PC-9 (cell line): ENCODE data around the gene C12orf54. TPM values are rescaled to one million over a fixed set of nuclear protein-coding genes. Genes with fewer than 3 reads are reported as not detected.
"Not testable (repeated sequence)": the region's sequence is repeated elsewhere in the genome, so short reads cannot be mapped to it uniquely, and the experiment has no call there.

Source experiments
- BruUV-seq: library from RNA; stranded (reverse); fragments of 400-500 nt; replicated peaks from 2 replicates; lab custom pipeline; 2021; lab: Mats Ljungman, UMichigan
- CTCF ChIA-PET: fragments of 300-600 bp; sonication (Branson Sonifier 250); formaldehyde crosslinking; loops from one replicate; lab custom pipeline; 2022; ENCODE audit warnings: antibody characterized with exemption; lab: Charles Lee
- POLR2A ChIA-PET: fragments of 300-600 bp; sonication (Branson Sonifier 250); formaldehyde crosslinking; loops from one replicate; lab custom pipeline; 2022; ENCODE audit warnings: antibody characterized with exemption; ENCODE audit not compliant: unreplicated experiment; lab: Charles Lee
- DNase-seq, 2 experiments: peaks; one replicate each; pipeline versions ENCODE4 v3.0.0 to v3.0.0-alpha.2; 2015 to 2022; ENCODE audit warnings: mixed read lengths in 1 of 2
- H2AFZ ChIP-seq: fragments of 200-600 bp; sonication (generic); 2 replicates; pipeline ENCODE4 v1.8.1; 2017; ENCODE audit warnings: antibody characterized with exemption
- H3F3A ChIP-seq: fragments of 200-600 bp; sonication (generic); 2 replicates; pipeline ENCODE4 v1.8.1; 2017; ENCODE audit warnings: antibody characterized with exemption, mild to moderate bottlenecking, low read depth; ENCODE audit not compliant: insufficient read depth
- H3K27ac ChIP-seq: fragments of 200-600 bp; sonication (generic); 2 replicates; pipeline ENCODE4 v1.6.1; 2016; ENCODE audit warnings: mixed run types
- H3K27me3 ChIP-seq: fragments of 200-600 bp; sonication (generic); 2 replicates; pipeline ENCODE4 v1.6.1; 2016; ENCODE audit warnings: low read depth, mixed run types; ENCODE audit not compliant: insufficient read depth
- H3K36me3 ChIP-seq: fragments of 200-600 bp; sonication (generic); 2 replicates; pipeline ENCODE4 v1.6.1; 2016; ENCODE audit warnings: low read depth, mixed run types
- H3K4me1 ChIP-seq: fragments of 200-600 bp; sonication (generic); replicated peaks from 2 replicates; pipeline ENCODE4 v1.6.1; 2016; ENCODE audit warnings: mixed run types; ENCODE audit not compliant: insufficient read depth
- H3K4me2 ChIP-seq: fragments of 200-600 bp; sonication (generic); 2 replicates; pipeline ENCODE4 v1.6.1; 2017; ENCODE audit warnings: mixed run types
- H3K4me3 ChIP-seq: fragments of 200-600 bp; sonication (generic); 2 replicates; pipeline ENCODE4 v1.6.1; 2016; ENCODE audit warnings: mixed run types
- H3K79me2 ChIP-seq: fragments of 200-600 bp; sonication (generic); 2 replicates; pipeline ENCODE4 v1.6.1; 2017; ENCODE audit warnings: low read depth, mixed run types
- H3K9me2 ChIP-seq: fragments of 200-600 bp; sonication (generic); 2 replicates; pipeline ENCODE4 v1.8.1; 2017; ENCODE audit warnings: mild to moderate bottlenecking; ENCODE audit not compliant: insufficient read depth
- H3K9me3 ChIP-seq: fragments of 200-600 bp; sonication (generic); 2 replicates; pipeline ENCODE4 v1.8.1; 2016; ENCODE audit warnings: low read depth; ENCODE audit not compliant: insufficient read depth
- H4K20me1 ChIP-seq: fragments of 200-600 bp; sonication (generic); 2 replicates; pipeline ENCODE4 v1.8.1; 2017; ENCODE audit not compliant: insufficient read depth
- EZH2 ChIP-seq: fragments of 200-600 bp; sonication (generic); IDR thresholded peaks from 2 replicates; pipeline ENCODE4 v1.8.0; 2017; ENCODE audit warnings: antibody characterized with exemption, low read depth
- intact Hi-C: fragments of 100-400 bp; cut with micrococcal nuclease; formaldehyde crosslinking; loops from one replicate; pipeline ENCODE4 v1.10.0; 2022; ENCODE audit not compliant: unreplicated experiment
- total RNA-seq: library from RNA; stranded (reverse); gene quantifications from 2 replicates; pipeline ENCODE4 v1.2.3, GENCODE V29; 2021
- TF ChIP-seq, protein P1 (sequence below): fragments of 200-600 bp; sonication (generic); conservative IDR thresholded peaks from 2 replicates; pipeline ENCODE4 v1.6.1; 2017; ENCODE audit warnings: mixed run types, antibody characterized with exemption, mild to moderate bottlenecking, moderate library complexity

C12orf54 gene
- total RNA-seq, 1 experiment from 2014 or later: not detected

DNA sequence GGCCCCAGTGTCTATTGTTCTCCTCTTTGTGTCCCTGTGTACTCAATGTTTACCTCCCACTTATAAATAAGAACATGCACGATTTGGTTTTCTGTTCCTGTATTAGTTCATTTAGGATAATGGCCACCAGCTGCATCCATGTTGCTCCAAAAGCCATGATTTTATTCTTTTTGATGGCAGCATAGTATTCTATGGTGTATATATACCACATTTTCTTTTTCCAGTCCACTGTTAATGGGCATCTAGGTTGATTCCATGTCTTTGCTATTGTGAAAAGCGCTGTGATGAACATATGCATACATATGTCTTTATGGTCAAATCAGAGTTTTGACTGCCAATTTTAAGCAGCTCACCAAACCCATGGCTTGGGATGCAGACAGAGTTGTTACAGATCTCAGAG lies 27.2 kb upstream of the C12orf54 start:
- Histone ChIP-seq H2AFZ (no peak overlapping the region), H3K4me3 (no peak overlapping the region), H3K79me2 (no peaks in the 10 kb centered on the region), H3K4me1 (no peaks in the 10 kb centered on the region), H3K27me3 (peaks cover 29% of the 10 kb centered on the region), H3K36me3 (no peaks in the 10 kb centered on the region), H3K4me2 (no peak overlapping the region), H3F3A (no peaks in the 10 kb centered on the region), H3K9me2 (no peaks in the 10 kb centered on the region), H4K20me1 (no peaks in the 10 kb centered on the region), H3K9me3 (no peaks in the 10 kb centered on the region), H3K27ac (no peak overlapping the region)
- ChIA-PET POLR2A (no interaction called here), CTCF (interaction anchor here (0.6 kb wide), 1 partner anchor 10 kb away, joined by 3 read pairs; no protein-coding TSS in a partner anchor)
- intact Hi-C loops: no loop called here
- no TSS peak for BruUV-seq
- TF ChIP-seq, protein P1, sequence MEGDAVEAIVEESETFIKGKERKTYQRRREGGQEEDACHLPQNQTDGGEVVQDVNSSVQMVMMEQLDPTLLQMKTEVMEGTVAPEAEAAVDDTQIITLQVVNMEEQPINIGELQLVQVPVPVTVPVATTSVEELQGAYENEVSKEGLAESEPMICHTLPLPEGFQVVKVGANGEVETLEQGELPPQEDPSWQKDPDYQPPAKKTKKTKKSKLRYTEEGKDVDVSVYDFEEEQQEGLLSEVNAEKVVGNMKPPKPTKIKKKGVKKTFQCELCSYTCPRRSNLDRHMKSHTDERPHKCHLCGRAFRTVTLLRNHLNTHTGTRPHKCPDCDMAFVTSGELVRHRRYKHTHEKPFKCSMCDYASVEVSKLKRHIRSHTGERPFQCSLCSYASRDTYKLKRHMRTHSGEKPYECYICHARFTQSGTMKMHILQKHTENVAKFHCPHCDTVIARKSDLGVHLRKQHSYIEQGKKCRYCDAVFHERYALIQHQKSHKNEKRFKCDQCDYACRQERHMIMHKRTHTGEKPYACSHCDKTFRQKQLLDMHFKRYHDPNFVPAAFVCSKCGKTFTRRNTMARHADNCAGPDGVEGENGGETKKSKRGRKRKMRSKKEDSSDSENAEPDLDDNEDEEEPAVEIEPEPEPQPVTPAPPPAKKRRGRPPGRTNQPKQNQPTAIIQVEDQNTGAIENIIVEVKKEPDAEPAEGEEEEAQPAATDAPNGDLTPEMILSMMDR: no peak
- no peak for TF ChIP-seq EZH2
- DNase-seq: no peak

DNA sequence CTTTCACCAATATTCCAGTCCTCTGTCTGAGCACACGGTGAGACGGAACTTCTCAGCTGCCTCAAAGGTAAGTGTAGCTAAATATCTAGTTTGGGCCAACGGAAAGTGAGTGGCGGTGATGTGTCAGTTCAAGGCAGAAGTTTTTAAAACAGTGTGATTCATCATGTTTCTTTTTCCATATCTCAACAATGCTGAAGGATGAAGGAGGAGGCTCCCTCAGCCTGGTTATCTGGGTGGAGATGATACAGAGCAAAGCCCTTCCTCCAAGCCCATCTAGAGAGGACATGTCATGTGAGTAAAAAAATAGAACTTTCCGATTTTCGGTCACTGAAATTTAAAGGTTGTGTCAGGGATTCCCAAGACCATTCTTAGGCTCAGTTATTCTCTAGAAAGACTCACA lies 23.0 kb upstream of the C12orf54 start:
- Histone ChIP-seq H3K4me2 (no peak overlapping the region), H3K27ac (no peak overlapping the region), H4K20me1 (no peaks in the 10 kb centered on the region), H3K9me2 (no peaks in the 10 kb centered on the region), H2AFZ (no peak overlapping the region), H3F3A (no peaks in the 10 kb centered on the region), H3K36me3 (no peaks in the 10 kb centered on the region), H3K4me3 (no peak overlapping the region), H3K9me3 (no peaks in the 10 kb centered on the region), H3K27me3 (peaks cover 29% of the 10 kb centered on the region), H3K4me1 (no peaks in the 10 kb centered on the region), H3K79me2 (no peaks in the 10 kb centered on the region)
- no peak for TF ChIP-seq EZH2
- TF ChIP-seq, protein P1: no peak
- intact Hi-C loops: no loop called here
- no peak for DNase-seq
- ChIA-PET POLR2A (interaction anchor here (0.6 kb wide), 1 partner anchor 33 kb away, joined by 3 read pairs; no protein-coding TSS in a partner anchor), CTCF (no interaction called here)
- no TSS peak for BruUV-seq

DNA sequence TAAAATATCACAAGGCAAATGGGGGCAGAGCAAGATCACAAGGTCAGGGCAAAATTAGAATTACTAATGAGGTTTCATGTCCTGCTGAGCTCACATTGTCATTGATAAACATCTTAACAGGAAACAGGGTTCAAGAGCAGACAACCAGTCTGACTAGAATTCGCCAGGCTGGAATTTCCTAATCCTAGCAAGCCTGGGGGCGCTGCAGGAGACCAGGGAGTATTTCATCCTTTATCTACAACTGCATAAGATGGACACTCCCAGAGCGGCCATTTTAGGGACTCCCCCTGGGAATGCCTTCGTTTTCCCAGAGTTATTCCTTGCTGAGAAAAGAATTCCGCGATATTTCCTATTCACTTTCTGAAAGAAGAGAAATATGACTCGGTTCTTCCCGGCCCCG lies 13.3 kb upstream of the C12orf54 start:
- H3K27ac ChIP-seq, H3K4me3 ChIP-seq, H4K20me1 ChIP-seq, H3K36me3 ChIP-seq, H3F3A ChIP-seq, BruUV-seq, DNase-seq, CTCF ChIA-PET, H3K4me1 ChIP-seq, H3K4me2 ChIP-seq, H3K79me2 ChIP-seq, H3K9me2 ChIP-seq, H2AFZ ChIP-seq, intact Hi-C loops, POLR2A ChIA-PET, H3K9me3 ChIP-seq: not testable (repeated sequence)
- H3K27me3 ChIP-seq: peaks cover 16% of the 10 kb centered on the region

DNA sequence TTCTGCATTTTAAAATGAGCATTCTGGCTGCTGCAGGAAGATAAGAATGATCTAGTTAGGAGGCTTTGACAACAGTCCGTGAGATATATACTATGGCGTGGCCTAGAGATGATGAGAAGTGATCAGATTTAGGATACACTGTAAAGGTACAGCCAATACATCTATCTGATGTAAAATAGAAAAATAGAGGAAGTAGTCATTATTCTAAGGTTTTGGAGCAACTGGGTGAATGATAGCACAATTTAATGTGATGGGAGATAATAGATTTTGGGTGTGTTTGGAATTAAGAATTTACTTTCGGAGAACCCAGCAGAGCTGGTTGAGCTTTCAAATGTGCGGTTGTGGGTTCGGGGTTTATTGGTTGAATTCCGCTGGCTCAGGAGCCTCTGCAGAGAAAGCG lies 10.0 kb upstream of the C12orf54 start, which contains the start of gene ANP32D:
ANP32D (plus strand) TSS at position 301 of the 400 bp plus-strand sequence. CDS start 106 bp downstream, outside the sequence.
- no peak within 1 kb of the TSS for H3K27ac ChIP-seq
- POLR2A ChIA-PET: no interaction called here
- intact Hi-C loops: no loop called here
- TF ChIP-seq, protein P1: no peak
- no peak for TF ChIP-seq EZH2
- H3K4me1 ChIP-seq: no peaks in the 10 kb centered on the region
- no peaks in the 10 kb centered on the region for H3K9me2 ChIP-seq
- no peaks in the 10 kb centered on the region for H3F3A ChIP-seq
- DNase-seq: no peak
- H3K4me3 ChIP-seq: no peak within 1 kb of the TSS
- no TSS peak for BruUV-seq
- H3K9me3 ChIP-seq: peaks cover 7% of the 10 kb centered on the region; the same call in 1 of the 2 replicates
- CTCF ChIA-PET: no interaction called here
- H2AFZ ChIP-seq: no peak within 1 kb of the TSS
- no peaks in the 10 kb centered on the region for H4K20me1 ChIP-seq
- no peak within 1 kb of the TSS for H3K4me2 ChIP-seq
- H3K79me2 ChIP-seq: no peaks in the 10 kb centered on the region
- no peaks in the 10 kb centered on the region for H3K36me3 ChIP-seq
- H3K27me3 ChIP-seq: peaks cover 28% of the 10 kb centered on the region
